MM.1S (cell line): ENCODE results near the gene FOXP1.

Experiments used
- DNase-seq: peaks from one replicate; pipeline ENCODE4 v3.0.0-alpha.2; 2015
- H2AFZ ChIP-seq: fragments of 300-600 bp; sonication (generic); 2 replicates; pipeline ENCODE4 v1.6.0; 2016; ENCODE audit warnings: antibody characterized with exemption, low read length
- H3F3A ChIP-seq: fragments of 300-600 bp; sonication (generic); 2 replicates; pipeline ENCODE4 v1.6.1; 2016; ENCODE audit warnings: mild to moderate bottlenecking, antibody characterized with exemption, low read length, moderate library complexity, mixed read lengths; ENCODE audit not compliant: insufficient read depth
- H3K27ac ChIP-seq: fragments of 300-600 bp; sonication (generic); 2 replicates; pipeline ENCODE4 v1.5.1; 2016; ENCODE audit warnings: mild to moderate bottlenecking, low read length
- H3K27me3 ChIP-seq: fragments of 300-600 bp; sonication (generic); replicated peaks from 2 replicates; pipeline ENCODE4 v1.6.0; 2016; ENCODE audit warnings: low read length; ENCODE audit not compliant: insufficient read depth
- H3K36me3 ChIP-seq: fragments of 300-600 bp; sonication (generic); replicated peaks from 2 replicates; pipeline ENCODE4 v1.6.1; 2016; ENCODE audit warnings: mild to moderate bottlenecking, low read length, mixed read lengths; ENCODE audit not compliant: insufficient read depth
- H3K4me1 ChIP-seq: fragments of 300-600 bp; sonication (generic); 2 replicates; pipeline ENCODE4 v1.6.1; 2016; ENCODE audit warnings: low read length, mixed read lengths
- H3K4me2 ChIP-seq: fragments of 300-600 bp; sonication (generic); 2 replicates; pipeline ENCODE4 v1.6.0; 2016; ENCODE audit warnings: low read depth, low read length
- H3K4me3 ChIP-seq: fragments of 300-600 bp; sonication (generic); 2 replicates; pipeline ENCODE4 v1.5.1; 2016; ENCODE audit warnings: low read length, mixed read lengths
- H3K79me2 ChIP-seq: fragments of 300-600 bp; sonication (generic); 2 replicates; pipeline ENCODE4 v1.6.1; 2016; ENCODE audit warnings: mixed run types, low read length, mixed read lengths
- H3K9ac ChIP-seq: fragments of 300-600 bp; sonication (generic); 2 replicates; pipeline ENCODE4 v1.6.1; 2016; ENCODE audit warnings: low read length, mixed read lengths
- H3K9me2 ChIP-seq: fragments of 300-600 bp; sonication (generic); replicated peaks from 2 replicates; pipeline ENCODE4 v1.6.1; 2016; ENCODE audit warnings: mild to moderate bottlenecking, low read length, mixed read lengths; ENCODE audit not compliant: insufficient read depth
- H3K9me3 ChIP-seq: fragments of 300-600 bp; sonication (generic); replicated peaks from 2 replicates; pipeline ENCODE4 v1.6.1; 2016; ENCODE audit warnings: mild to moderate bottlenecking, low read length, mixed read lengths; ENCODE audit not compliant: insufficient read depth
- H4K20me1 ChIP-seq: fragments of 300-600 bp; sonication (generic); 2 replicates; pipeline ENCODE4 v1.6.1; 2016; ENCODE audit warnings: mild to moderate bottlenecking, low read length, moderate library complexity, mixed read lengths; ENCODE audit not compliant: insufficient read depth
- CTCF ChIP-seq: fragments of 300-600 bp; sonication (generic); IDR thresholded peaks from 2 replicates; pipeline ENCODE4 v1.5.1; 2016; ENCODE audit warnings: antibody characterized with exemption, low read length, mixed read lengths
- EZH2 ChIP-seq: fragments of 300-600 bp; sonication (generic); optimal IDR thresholded peaks from 2 replicates; pipeline ENCODE3; 2017; ENCODE audit warnings: low read depth, mild to moderate bottlenecking, antibody characterized with exemption, low read length, mixed read lengths
- EZH2phosphoT487 ChIP-seq: fragments of 300-600 bp; sonication (generic); IDR thresholded peaks from 2 replicates; pipeline ENCODE4 v1.6.1; 2018; ENCODE audit warnings: antibody characterized with exemption, low read length

Gene FOXP1

GRCh38 chr3:71323558-71323957 lies 260.0 kb downstream of the FOXP1 start:
- H3K4me2 ChIP-seq, result no peak overlapping the region
- no peaks in the 10 kb centered on the region for H4K20me1 ChIP-seq
- no peak for DNase-seq
- H3K36me3 ChIP-seq, result no peaks in the 10 kb centered on the region
- H3K79me2 ChIP-seq, result no peaks in the 10 kb centered on the region
- H3K27me3 ChIP-seq, result no peaks in the 10 kb centered on the region
- no peak overlapping the region for H2AFZ ChIP-seq
- H3K4me1 ChIP-seq, result no peaks in the 10 kb centered on the region
- no peak overlapping the region for H3K27ac ChIP-seq
- no peak overlapping the region for H3K4me3 ChIP-seq
- H3F3A ChIP-seq, result no peaks in the 10 kb centered on the region
- TF ChIP-seq CTCF (no peak), EZH2phosphoT487 (no peak), EZH2 (no peak)
- H3K9ac ChIP-seq, result no peak overlapping the region
- no peaks in the 10 kb centered on the region for H3K9me2 ChIP-seq
- H3K9me3 ChIP-seq, result no peaks in the 10 kb centered on the region

- H3K4me3 ChIP-seq, result no peak overlapping the region
- no peak overlapping the region for H3K9ac ChIP-seq
- H3K9me3 ChIP-seq, result no peaks in the 10 kb centered on the region
- no peak overlapping the region for H2AFZ ChIP-seq
- no peaks in the 10 kb centered on the region for H3K9me2 ChIP-seq
- H3K27me3 ChIP-seq, result no peaks in the 10 kb centered on the region
- DNase-seq, result no peak
- TF ChIP-seq CTCF, result no peak
- no peak for TF ChIP-seq EZH2
- no peak for TF ChIP-seq EZH2phosphoT487
- no peaks in the 10 kb centered on the region for H3F3A ChIP-seq
- H3K79me2 ChIP-seq, result no peaks in the 10 kb centered on the region
- H3K27ac ChIP-seq, result no peak overlapping the region
- no peaks in the 10 kb centered on the region for H4K20me1 ChIP-seq
- H3K4me1 ChIP-seq, result no peaks in the 10 kb centered on the region
- no peaks in the 10 kb centered on the region for H3K36me3 ChIP-seq
- H3K4me2 ChIP-seq, result no peak overlapping the region
These were observed 261.4 kb downstream of the FOXP1 start for GRCh38 chr3:71322154-71322553.

GRCh38 chr3:71319771-71320170 lies 263.8 kb downstream of the FOXP1 start:
- no peak overlapping the region for H2AFZ ChIP-seq
- H3K27me3 ChIP-seq, result no peaks in the 10 kb centered on the region
- no peaks in the 10 kb centered on the region for H3K4me1 ChIP-seq
- TF ChIP-seq EZH2phosphoT487 (no peak), EZH2 (no peak), CTCF (no peak)
- no peak overlapping the region for H3K4me2 ChIP-seq
- DNase-seq, result no peak
- H3K4me3 ChIP-seq, result no peak overlapping the region
- H3K36me3 ChIP-seq, result no peaks in the 10 kb centered on the region
- no peaks in the 10 kb centered on the region for H3K9me3 ChIP-seq
- no peaks in the 10 kb centered on the region for H3K79me2 ChIP-seq
- no peaks in the 10 kb centered on the region for H4K20me1 ChIP-seq
- no peaks in the 10 kb centered on the region for H3K9me2 ChIP-seq
- H3K27ac ChIP-seq, result no peak overlapping the region
- H3F3A ChIP-seq, result no peaks in the 10 kb centered on the region
- no peak overlapping the region for H3K9ac ChIP-seq
